ENCODE measurements around the gene UNC79.

UNC79 gene

GRCh38 chr14:93712079-93712837 is 281.5 kb downstream of the UNC79 start:
- TF ChIP-seq REST (IDR thresholded peaks at IDR 0.05; ENCODE audit: insufficient read depth in 1 of 2, low read depth in 2 of 2, low read length in 2 of 2), result no peak
- TF ChIP-seq SIN3A (IDR thresholded peaks at IDR 0.05; ENCODE audit: borderline replicate concordance, insufficient read depth, low read length), result no peak
- TF ChIP-seq FOXP2 (optimal IDR thresholded peaks at IDR 0.05; ENCODE audit: borderline replicate concordance, extremely low read depth, extremely low read length, insufficient read depth), result no peak
- TF ChIP-seq TAF1 (IDR thresholded peaks at IDR 0.05; ENCODE audit: borderline replicate concordance, insufficient read depth, low read length), result no peak

GRCh38 chr14:93712838-93713724 is 282.3 kb downstream of the UNC79 start:
- no peak for TF ChIP-seq FOXP2 (optimal IDR thresholded peaks at IDR 0.05; ENCODE audit: borderline replicate concordance, extremely low read depth, extremely low read length, insufficient read depth)
- TF ChIP-seq REST (IDR thresholded peaks at IDR 0.05; ENCODE audit: insufficient read depth in 1 of 2, low read depth in 2 of 2, low read length in 2 of 2), result no peak
- no peak for TF ChIP-seq TAF1 (IDR thresholded peaks at IDR 0.05; ENCODE audit: borderline replicate concordance, insufficient read depth, low read length)
- no peak for TF ChIP-seq SIN3A (IDR thresholded peaks at IDR 0.05; ENCODE audit: borderline replicate concordance, insufficient read depth, low read length)
- TF ChIP-seq POLR2AphosphoS5 (IDR thresholded peaks at IDR 0.05; ENCODE audit: low read depth, low read length), result no peak

- TF ChIP-seq SIN3A (IDR thresholded peaks at IDR 0.05; ENCODE audit: borderline replicate concordance, insufficient read depth, low read length), result no peak
- no peak for TF ChIP-seq POLR2AphosphoS5 (IDR thresholded peaks at IDR 0.05; ENCODE audit: low read depth, low read length)
- TF ChIP-seq REST (IDR thresholded peaks at IDR 0.05; ENCODE audit: insufficient read depth in 1 of 2, low read depth in 2 of 2, low read length in 2 of 2), result no peak
- no peak for TF ChIP-seq FOXP2 (optimal IDR thresholded peaks at IDR 0.05; ENCODE audit: borderline replicate concordance, extremely low read depth, extremely low read length, insufficient read depth)
Observed at GRCh38 chr14:93713726-93714405, 283.1 kb downstream of the UNC79 start.

GRCh38 chr14:93714605-93715004 is 283.9 kb downstream of the UNC79 start:
- TF ChIP-seq FOXP2 (optimal IDR thresholded peaks at IDR 0.05; ENCODE audit: borderline replicate concordance, extremely low read depth, extremely low read length, insufficient read depth) (no peak), POLR2AphosphoS5 (IDR thresholded peaks at IDR 0.05; ENCODE audit: low read depth, low read length) (no peak), SIN3A (IDR thresholded peaks at IDR 0.05; ENCODE audit: borderline replicate concordance, insufficient read depth, low read length) (no peak), TAF1 (IDR thresholded peaks at IDR 0.05; ENCODE audit: borderline replicate concordance, insufficient read depth, low read length) (no peak), REST (IDR thresholded peaks at IDR 0.05; ENCODE audit: insufficient read depth in 1 of 2, low read depth in 2 of 2, low read length in 2 of 2) (no peak)

Measured in PFSK-1 (cell line).